ENCODE data around the gene EVPL.

DNA sequence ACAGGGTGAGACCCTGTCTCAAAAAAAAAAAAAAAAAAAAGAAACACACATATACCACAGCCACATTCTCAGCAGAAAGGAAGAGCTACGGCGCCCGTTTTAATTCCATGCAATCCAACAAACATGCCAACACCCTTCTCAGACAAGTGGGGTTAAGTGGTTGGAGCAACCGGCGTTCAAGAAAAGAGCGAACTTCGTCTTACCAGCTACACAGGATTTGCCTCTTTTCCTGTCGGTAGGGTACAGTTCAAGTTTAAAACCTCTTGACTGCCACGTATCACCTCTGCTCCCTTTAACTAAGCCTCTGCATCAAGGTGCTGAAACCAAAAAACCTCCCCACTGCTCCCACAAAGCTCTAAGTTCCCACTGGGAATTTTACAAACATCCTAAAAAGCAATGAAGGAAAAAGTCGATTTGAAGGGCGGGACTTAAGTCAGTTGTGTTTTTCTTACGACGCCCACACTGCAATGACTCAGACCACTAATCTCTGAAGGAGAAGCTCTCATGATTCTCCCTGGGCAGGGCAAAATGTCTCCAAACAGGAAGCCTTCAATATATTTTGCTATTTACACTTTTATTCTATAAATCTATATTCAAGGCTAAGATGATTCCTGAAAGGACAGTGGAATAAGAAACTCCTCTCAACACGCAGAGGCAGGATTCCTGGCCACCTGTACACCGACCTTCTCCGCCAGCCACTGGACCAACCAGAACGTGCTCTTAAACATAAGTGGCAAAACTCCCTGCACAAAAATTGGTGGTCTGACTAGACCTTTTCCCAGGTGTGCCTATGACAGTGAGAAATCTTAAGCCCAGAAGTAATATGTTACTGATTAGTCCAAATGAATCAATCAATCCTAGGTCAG is 26.4 kb upstream of the EVPL start:
- TF ChIP-seq, protein P1, sequence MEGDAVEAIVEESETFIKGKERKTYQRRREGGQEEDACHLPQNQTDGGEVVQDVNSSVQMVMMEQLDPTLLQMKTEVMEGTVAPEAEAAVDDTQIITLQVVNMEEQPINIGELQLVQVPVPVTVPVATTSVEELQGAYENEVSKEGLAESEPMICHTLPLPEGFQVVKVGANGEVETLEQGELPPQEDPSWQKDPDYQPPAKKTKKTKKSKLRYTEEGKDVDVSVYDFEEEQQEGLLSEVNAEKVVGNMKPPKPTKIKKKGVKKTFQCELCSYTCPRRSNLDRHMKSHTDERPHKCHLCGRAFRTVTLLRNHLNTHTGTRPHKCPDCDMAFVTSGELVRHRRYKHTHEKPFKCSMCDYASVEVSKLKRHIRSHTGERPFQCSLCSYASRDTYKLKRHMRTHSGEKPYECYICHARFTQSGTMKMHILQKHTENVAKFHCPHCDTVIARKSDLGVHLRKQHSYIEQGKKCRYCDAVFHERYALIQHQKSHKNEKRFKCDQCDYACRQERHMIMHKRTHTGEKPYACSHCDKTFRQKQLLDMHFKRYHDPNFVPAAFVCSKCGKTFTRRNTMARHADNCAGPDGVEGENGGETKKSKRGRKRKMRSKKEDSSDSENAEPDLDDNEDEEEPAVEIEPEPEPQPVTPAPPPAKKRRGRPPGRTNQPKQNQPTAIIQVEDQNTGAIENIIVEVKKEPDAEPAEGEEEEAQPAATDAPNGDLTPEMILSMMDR (IDR thresholded peaks at IDR 0.05), result no peak
- TF ChIP-seq POLR2A (IDR thresholded peaks at IDR 0.05), result no peak
